SK-N-SH (cell line): ENCODE measurements around the gene LYPD8.

Experiments
- CHD2 ChIP-seq: fragments of 150-350 bp; IDR thresholded peaks from 2 replicates; pipeline ENCODE4 v1.6.1; 2018; ENCODE audit warnings: low read length; ENCODE audit not compliant: partially characterized antibody
- CTCF ChIP-seq: fragments of 200-600 bp; sonication (generic); IDR thresholded peaks from 2 replicates; pipeline ENCODE4 v1.6.1; 2017; ENCODE audit warnings: antibody characterized with exemption, mild to moderate bottlenecking, moderate library complexity
- GATA2 ChIP-seq: sonication (generic); formaldehyde crosslinking; IDR thresholded peaks from 2 replicates; pipeline ENCODE4 v1.5.0; 2020; ENCODE audit warnings: mild to moderate bottlenecking, missing genetic modification reagents
- JUND ChIP-seq: IDR thresholded peaks from 2 replicates; pipeline ENCODE4 v1.4.0; 2012
- RFX5 ChIP-seq: IDR thresholded peaks from 2 replicates; pipeline ENCODE4 v1.6.1; 2012; ENCODE audit warnings: mild to moderate bottlenecking, improper control_type of control experiment, low read length
- TCF12 ChIP-seq: IDR thresholded peaks from 2 replicates; pipeline ENCODE4 v1.4.0; 2012
- TEAD4 ChIP-seq: IDR thresholded peaks from 2 replicates; pipeline ENCODE4 v1.4.0; 2012; ENCODE audit warnings: mild to moderate bottlenecking, borderline replicate concordance; ENCODE audit not compliant: insufficient read depth
- YY1 ChIP-seq: IDR thresholded peaks from 2 replicates; pipeline ENCODE4 v1.4.0; 2012; ENCODE audit warnings: low read depth, mild to moderate bottlenecking

- TF ChIP-seq CTCF: no peak
- no peak for TF ChIP-seq CHD2
- no peak for TF ChIP-seq RFX5
- no peak for TF ChIP-seq GATA2
- no peak for TF ChIP-seq YY1
- TF ChIP-seq TCF12: no peak
- TF ChIP-seq TEAD4: no peak
- no peak for TF ChIP-seq JUND
Measured at GRCh38 chr1:248779350-248779749, 23.8 kb upstream of the LYPD8 start.
